ENCODE results near the gene YOD1.

The YOD1 gene

DNA sequence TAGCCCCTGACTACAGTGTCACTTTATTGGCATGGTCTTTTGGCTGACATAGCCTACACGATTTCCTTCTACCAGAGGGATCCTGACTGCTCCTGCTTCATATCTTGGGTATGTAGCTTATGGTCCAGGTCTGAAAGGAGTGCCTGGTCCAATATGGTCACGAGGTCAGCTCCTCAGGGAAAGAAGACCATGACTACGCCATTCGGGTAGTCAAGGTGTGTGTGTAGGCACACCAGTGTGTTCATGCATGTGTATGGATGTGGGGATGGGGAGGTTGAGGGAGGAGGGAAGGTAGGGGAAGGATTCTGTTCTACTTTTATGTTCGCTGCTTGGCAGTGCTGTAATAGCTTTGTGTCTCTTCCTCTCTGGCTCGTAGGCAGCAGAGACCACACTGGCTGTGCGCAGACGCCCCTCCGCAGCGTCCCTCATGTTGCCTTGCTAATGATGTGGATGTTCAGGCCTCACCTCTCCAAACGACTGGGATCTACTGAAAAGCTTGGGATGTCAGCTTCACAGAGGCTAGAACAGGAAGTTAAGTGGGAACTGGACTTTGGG lies 27.6 kb upstream of the YOD1 start:
- no peak overlapping the region for H3K27ac ChIP-seq
- TF ChIP-seq, protein P1, sequence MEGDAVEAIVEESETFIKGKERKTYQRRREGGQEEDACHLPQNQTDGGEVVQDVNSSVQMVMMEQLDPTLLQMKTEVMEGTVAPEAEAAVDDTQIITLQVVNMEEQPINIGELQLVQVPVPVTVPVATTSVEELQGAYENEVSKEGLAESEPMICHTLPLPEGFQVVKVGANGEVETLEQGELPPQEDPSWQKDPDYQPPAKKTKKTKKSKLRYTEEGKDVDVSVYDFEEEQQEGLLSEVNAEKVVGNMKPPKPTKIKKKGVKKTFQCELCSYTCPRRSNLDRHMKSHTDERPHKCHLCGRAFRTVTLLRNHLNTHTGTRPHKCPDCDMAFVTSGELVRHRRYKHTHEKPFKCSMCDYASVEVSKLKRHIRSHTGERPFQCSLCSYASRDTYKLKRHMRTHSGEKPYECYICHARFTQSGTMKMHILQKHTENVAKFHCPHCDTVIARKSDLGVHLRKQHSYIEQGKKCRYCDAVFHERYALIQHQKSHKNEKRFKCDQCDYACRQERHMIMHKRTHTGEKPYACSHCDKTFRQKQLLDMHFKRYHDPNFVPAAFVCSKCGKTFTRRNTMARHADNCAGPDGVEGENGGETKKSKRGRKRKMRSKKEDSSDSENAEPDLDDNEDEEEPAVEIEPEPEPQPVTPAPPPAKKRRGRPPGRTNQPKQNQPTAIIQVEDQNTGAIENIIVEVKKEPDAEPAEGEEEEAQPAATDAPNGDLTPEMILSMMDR (conservative IDR thresholded peaks at IDR 0.05), result no peak
- TF ChIP-seq ZFX (IDR thresholded peaks at IDR 0.05), result no peak

DNA sequence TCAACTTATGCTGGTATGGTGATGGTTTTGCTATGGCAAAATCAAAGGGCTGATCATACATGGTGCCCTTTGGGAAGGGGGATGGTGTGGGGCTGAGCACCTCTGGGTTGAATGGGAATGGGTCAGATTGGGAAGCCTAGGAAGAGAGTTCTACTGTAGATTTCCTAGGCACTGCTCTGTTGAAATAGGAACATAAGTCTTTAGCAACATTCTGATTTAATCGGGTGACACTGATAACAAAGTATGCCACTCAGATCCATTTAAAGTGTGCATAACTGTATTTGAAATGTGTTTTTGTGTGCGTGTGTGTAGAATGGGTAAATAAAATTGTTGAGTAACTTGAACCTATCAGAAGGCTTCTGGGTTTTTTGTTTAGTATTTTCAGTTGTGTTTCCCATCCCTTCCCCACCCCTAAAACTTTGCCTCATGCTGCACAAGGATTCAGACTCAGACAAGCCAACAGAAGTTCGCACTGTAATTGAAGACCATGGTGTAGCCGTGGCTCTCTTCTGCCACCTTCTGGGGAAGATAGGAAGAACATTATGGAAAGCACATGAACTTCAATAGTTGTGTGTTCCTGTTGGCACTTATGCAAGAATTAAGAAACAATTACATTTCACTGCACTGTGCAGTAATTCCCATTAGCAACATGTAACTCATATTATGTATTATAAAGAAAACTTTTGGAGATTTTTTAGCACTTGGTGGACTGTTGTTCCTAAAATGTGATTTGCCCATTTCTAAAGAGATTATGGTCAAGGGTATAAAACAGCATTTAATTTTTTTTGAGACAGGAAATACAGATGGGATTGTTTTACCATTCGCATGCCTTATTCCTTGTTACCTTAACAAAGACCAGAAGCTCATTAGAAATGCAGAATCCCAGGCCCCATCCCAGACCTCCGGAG lies 26.7 kb upstream of the YOD1 start:
- no peak overlapping the region for H3K27ac ChIP-seq
- no peak for TF ChIP-seq ZFX (IDR thresholded peaks at IDR 0.05)
- TF ChIP-seq, protein P1 (conservative IDR thresholded peaks at IDR 0.05), result peak; percentile 98

DNA sequence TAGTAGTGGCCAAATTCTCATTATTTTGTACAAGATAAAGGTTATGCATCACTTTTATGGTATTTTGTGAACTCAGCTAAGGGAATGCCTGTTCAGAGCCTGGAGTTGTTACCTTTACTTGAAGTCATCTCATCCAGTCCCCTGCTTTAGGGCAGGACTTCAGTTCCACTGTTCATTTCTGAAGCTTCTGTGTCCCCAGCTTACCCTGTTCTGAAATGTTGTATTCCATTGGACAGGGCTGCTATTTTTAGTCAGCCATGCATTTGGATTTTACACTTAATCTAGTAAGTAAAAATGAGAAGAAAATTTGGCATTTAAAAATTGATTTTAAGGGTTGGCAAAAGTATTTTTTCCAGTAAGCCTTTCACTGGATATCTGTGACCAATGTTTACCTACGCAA lies 26.0 kb upstream of the YOD1 start:
- H3K27ac ChIP-seq, result no peak overlapping the region
- TF ChIP-seq, protein P1 (conservative IDR thresholded peaks at IDR 0.05), result no peak
- no peak for TF ChIP-seq ZFX (IDR thresholded peaks at IDR 0.05)

DNA sequence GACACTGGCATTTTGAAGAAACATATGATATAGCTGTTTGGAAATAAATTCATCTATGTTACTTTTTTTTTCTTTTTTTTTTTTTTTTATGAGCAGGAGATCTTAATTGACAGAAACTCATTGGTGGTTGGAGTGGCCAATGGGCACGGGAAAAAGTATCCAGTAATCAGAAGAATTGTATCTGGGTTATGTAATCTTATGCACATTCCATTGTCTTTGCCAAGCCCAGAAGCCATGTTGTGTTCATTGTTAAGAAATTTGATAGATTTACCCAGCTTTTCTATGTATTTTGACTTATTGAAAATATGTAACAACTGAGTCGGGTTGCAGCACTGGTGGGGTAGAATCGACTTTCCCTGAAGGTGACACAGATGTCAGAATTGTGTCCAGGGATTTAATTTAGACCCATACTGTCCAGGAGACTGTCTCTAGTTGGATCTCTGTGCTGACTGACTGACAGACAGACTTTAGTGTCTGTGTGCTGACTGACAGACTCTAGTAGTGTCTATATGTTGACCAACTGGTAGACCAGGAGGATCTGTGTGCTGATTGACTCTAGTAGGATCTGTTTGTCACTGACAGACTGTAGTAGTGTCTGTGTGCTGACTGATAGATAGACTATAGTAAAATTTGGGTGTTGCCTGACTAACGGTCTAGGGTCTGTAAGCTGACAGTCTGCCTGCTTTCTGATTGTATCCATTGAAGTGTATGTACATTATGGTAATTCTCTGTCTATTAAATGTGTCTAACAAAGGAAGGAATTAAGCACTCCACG lies 25.4 kb upstream of the YOD1 start:
- TF ChIP-seq ZFX (IDR thresholded peaks at IDR 0.05), result no peak
- TF ChIP-seq, protein P1 (conservative IDR thresholded peaks at IDR 0.05), result no peak
- no peak overlapping the region for H3K27ac ChIP-seq

DNA sequence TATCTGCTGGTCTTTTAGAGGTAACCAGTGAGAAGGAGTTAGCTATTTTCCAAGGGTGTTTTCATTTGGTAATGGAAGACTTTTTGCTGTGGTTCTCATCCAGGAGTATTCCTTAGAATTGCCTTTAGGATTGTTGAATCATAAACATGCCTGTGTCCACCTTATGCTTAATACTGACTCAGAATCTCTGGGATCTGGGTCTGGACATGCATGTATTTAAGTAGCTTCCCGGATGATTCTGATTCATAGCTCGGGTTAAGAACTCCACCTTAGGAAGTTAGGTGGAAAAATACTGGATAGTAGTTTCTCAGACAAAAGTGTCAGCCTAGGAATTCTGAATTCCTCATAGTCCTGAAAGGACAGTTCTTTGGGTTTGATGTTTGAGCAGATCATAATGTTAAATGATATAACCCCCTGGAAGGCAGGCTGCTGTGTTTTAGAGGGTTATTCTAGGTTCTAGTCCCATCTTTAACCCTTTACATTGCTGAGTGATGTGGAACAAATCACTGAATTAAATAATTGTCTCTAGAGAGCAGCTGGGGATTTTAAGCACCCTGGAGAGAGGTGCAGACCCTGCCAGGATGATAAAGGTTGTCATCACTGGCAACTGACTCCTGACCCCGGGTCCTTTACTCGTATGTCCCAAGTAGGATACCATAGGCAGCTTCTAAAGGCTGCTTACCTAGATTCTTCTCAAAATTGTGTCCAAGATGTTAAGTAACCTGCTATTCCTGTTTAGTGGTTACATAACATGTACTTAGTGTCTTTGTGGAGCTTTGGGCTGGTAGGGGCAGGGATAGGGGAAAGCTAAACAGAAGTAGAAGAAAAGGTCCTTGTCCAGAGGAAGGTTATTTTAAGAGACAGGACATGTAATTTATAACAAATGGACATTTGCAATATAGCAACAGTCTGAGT lies 23.2 kb upstream of the YOD1 start:
- no peak overlapping the region for H3K27ac ChIP-seq
- TF ChIP-seq ZFX (IDR thresholded peaks at IDR 0.05), result no peak
- TF ChIP-seq, protein P1 (conservative IDR thresholded peaks at IDR 0.05), result no peak

DNA sequence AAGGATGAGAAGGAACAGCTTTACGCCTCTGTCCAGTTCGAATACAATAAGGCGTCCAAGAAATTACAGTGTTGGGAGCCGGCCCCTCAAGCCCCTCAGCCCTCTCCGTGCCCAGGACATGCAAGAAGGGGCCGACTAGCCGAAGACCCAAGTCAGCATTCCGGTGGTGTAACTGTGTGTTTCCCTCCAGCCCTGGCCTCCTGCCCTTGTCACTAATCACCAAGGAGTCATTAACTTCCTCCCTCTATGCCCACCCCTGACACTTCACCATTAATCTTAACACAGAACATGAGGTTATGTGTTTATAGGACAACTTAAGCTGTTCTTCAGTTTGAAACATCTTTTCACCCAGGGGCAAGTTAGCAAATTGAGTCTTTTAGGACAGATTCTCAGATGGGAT lies 21.2 kb upstream of the YOD1 start:
- no peak overlapping the region for H3K27ac ChIP-seq
- TF ChIP-seq ZFX (IDR thresholded peaks at IDR 0.05), result no peak
- TF ChIP-seq, protein P1 (conservative IDR thresholded peaks at IDR 0.05), result no peak
